Dermis lymphatic vessel endothelial cell (primary cell): Measurements from ENCODE around the gene ARHGDIB. TPM values are rescaled to one million over a fixed set of nuclear protein-coding genes. Genes with fewer than 3 reads are reported as not detected.

ENCODE experiments used
- total RNA-seq: library from RNA; depleted of rRNA; stranded (reverse); fragments of >200 nt; gene quantifications from 2 replicates; pipeline ENCODE4 v1.2.1, GENCODE V29; 2014

Gene ARHGDIB
- 10.5 and 35.4 TPM in 2 replicates for total RNA-seq

DNA sequence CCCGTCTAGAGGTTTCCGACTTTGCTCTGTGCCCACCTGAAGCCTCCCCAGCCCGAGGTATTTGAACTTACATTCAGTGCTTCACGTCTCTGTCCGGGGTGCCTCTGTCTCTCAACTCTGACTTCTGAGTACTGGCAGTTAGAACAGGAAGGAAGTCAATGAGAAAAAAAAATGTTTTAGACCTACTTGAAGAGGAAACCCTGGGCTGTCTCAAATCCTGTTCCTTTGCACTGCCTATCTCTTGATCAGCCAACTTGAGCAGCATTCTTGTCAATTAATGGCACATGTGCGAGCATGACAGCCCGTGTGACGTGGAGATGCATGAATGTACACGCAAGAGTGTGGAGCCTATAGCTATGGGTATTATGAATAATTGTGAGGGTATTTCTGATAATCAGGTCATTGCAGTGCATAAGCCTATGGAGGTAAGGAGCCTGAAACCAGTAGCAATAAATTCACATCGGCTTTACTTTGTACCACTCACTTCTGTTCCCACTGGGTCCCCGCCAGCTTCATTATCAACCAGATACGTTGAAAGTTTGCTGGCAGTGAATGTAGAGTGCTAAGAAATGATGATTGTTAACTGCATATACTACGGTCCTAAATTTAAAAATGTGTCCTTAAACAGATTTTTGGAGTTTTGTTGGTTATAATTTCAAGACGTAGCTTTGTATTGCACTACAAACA lies at the start of gene ARHGDIB:
Gene ARHGDIB (minus strand): TSS at position 136 of the 687 bp plus-strand sequence. CDS start 10,889 bp downstream, outside the sequence.

DNA sequence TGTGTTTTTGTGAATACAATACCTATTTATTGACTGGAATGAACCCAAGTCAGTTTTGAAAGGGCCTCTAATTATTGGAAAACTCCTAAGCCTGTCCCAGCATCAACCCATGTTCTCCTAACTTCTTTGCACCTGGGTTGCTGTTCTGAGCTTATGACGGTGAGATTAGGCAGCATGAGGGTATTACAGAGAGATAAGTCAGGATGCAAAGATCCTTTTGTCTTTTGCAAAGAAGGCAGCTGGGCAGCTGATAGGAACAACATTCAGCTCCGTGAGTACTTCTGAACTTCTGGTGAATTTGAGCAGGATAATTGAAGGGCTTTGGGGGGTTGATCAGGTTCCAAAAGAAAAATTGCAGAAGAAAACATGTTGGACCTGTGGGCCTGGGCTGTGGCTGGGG lies 11.4 kb upstream of the ARHGDIB start, which contains the start of gene PDE6H:
Gene PDE6H (plus strand): TSS at position 227 of the 400 bp plus-strand sequence. CDS start 4,971 bp downstream, outside the sequence.

DNA sequence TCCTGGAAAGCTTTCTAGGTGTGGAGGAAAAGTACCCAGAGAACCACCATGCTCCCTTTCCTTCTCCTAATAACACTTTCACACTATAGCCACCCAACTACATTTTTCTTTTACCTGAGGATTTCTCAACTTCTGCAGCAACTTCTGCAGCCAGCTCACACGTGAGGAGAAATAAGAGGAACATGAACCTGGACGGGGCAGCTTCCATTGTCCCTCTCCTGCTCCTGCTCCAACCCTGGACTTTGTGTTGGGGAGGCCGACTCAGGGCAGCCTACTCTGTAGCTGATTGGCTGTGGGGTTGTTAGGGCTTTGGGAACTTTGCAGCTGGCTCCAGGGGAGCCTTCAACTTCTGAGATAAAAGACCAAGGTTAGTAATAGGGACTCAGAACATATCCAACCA lies 23.1 kb downstream of the ARHGDIB start, which contains the start of gene ERP27:
Gene ERP27 (minus strand): TSS at position 237 of the 400 bp plus-strand sequence. CDS start 29 bp downstream, at position 208.

Other genes with a start within 250 kb of the ARHGDIB start
- 18.0 and 19.5 TPM in 2 replicates for gene WBP11, start 158.1 kb downstream of the ARHGDIB start, total RNA-seq
- gene C12orf60, start 157.9 kb downstream of the ARHGDIB start, total RNA-seq = 1.2 and 1.3 TPM in 2 replicates
- 1.8 and 2.1 TPM in 2 replicates for gene SMCO3, start 147.4 kb downstream of the ARHGDIB start, total RNA-seq
- 54.1 and 80.9 TPM in 2 replicates for gene ART4, start 118.1 kb downstream of the ARHGDIB start, total RNA-seq
- 193 and 280 TPM in 2 replicates for gene MGP, start 75.7 kb downstream of the ARHGDIB start, total RNA-seq
- under 0.01 TPM in 1 of 2 replicates, not detected in the other for gene ERP27, start 23.1 kb downstream of the ARHGDIB start, total RNA-seq
- gene PDE6H, start 11.4 kb upstream of the ARHGDIB start, total RNA-seq = not detected in 2 replicates